BLaER1 (cell line): Measurements from ENCODE around the gene POLR3C.
"Not testable (repeated sequence)": the region's sequence is repeated elsewhere in the genome, so short reads cannot be mapped to it uniquely, and the experiment has no call there.

Experiments
- H3K27ac ChIP-seq: shearing (Covaris generic); formaldehyde crosslinking; 2 replicates; pipeline ENCODE4 v1.8.1; 2022
- H3K27me3 ChIP-seq: shearing (Covaris generic); formaldehyde crosslinking; 2 replicates; pipeline ENCODE4 v1.8.1; 2022
- H3K36me3 ChIP-seq: shearing (Covaris generic); formaldehyde crosslinking; 2 replicates; pipeline ENCODE4 v1.8.1; 2022
- H3K4me1 ChIP-seq: shearing (Covaris generic); formaldehyde crosslinking; 2 replicates; pipeline ENCODE4 v1.8.1; 2022
- H3K4me2 ChIP-seq: shearing (Covaris generic); formaldehyde crosslinking; 2 replicates; pipeline ENCODE4 v1.8.1; 2022
- H3K4me3 ChIP-seq: shearing (Covaris generic); formaldehyde crosslinking; 2 replicates; pipeline ENCODE4 v1.8.1; 2022
- H3K9ac ChIP-seq: shearing (Covaris generic); formaldehyde crosslinking; 2 replicates; pipeline ENCODE4 v1.8.1; 2022
- H3K9me3 ChIP-seq: shearing (Covaris generic); formaldehyde crosslinking; 2 replicates; pipeline ENCODE4 v1.8.1; 2022
- H4K20me1 ChIP-seq: shearing (Covaris generic); formaldehyde crosslinking; 2 replicates; pipeline ENCODE4 v1.8.1; 2022
- Cebpa-rat ChIP-seq: shearing (Covaris generic); IDR thresholded peaks from 2 replicates; pipeline ENCODE4 v1.8.1; 2022

The POLR3C gene

DNA sequence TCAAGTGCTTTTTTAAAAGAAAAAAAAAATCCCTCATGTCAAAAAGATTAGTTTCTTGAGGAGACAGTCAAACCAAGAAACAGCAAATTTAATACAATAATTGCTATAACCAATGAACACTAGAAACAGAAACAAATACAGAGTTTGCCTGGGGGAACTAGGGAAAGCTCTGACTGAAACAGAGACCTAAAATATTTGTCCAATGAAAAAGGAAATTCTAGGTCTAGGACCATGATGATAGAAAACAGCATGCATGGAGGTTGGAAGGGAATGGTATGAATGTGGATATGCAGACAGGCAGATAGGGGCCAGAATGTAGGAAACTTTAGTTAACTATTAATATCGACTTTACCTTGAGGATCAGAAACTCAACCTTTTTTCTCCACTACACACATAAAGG lies 31.5 kb upstream of the POLR3C start:
- Histone ChIP-seq H3K4me2 (no peak overlapping the region), H3K27me3 (no peaks in the 10 kb centered on the region), H3K9ac (no peak overlapping the region), H3K36me3 (peaks cover 79% of the 10 kb centered on the region), H3K4me1 (no peaks in the 10 kb centered on the region), H3K4me3 (no peak overlapping the region), H3K27ac (no peak overlapping the region), H4K20me1 (peaks cover 17% of the 10 kb centered on the region; the same call in 1 of the 2 replicates), H3K9me3 (peaks cover 33% of the 10 kb centered on the region)
- TF ChIP-seq Cebpa-rat = no peak

DNA sequence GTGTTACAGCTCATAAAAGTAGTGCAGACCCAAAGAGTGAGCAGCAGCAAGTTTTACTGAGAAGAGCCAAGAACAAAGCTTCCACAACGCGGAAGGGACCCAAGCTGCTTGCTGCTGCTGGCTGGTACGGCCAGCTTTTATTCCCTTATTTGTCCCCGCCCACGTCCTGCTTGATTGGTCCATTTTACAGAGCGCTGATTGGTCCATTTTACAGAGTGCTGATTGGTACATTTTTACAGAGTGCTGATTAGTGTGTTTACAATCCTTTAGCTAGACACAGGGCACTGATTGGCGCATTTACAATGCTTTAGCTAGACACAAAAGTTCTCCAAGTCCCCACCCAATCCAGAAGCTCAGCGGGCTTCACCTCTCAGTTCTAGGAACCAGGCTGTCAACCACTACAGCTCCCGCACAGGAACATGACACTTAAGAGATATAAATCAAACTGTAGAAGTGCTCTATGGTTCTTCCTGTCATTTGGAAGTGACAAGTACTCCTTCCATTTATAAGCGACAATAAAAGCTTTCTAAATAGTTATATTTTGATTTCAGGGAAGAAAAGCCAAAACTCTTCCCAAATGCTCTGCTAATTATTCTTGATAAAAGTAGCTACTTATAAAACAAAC lies 28.6 kb upstream of the POLR3C start:
- no peak overlapping the region for H3K4me3 ChIP-seq
- H3K4me1 ChIP-seq = no peaks in the 10 kb centered on the region
- H3K9ac ChIP-seq = no peak overlapping the region
- H4K20me1 ChIP-seq = peaks cover 13% of the 10 kb centered on the region; the same call in 1 of the 2 replicates
- peaks cover 56% of the 10 kb centered on the region for H3K9me3 ChIP-seq
- H3K27me3 ChIP-seq = no peaks in the 10 kb centered on the region
- no peak overlapping the region for H3K27ac ChIP-seq
- no peak for TF ChIP-seq Cebpa-rat
- peaks cover 69% of the 10 kb centered on the region for H3K36me3 ChIP-seq
- no peak overlapping the region for H3K4me2 ChIP-seq

DNA sequence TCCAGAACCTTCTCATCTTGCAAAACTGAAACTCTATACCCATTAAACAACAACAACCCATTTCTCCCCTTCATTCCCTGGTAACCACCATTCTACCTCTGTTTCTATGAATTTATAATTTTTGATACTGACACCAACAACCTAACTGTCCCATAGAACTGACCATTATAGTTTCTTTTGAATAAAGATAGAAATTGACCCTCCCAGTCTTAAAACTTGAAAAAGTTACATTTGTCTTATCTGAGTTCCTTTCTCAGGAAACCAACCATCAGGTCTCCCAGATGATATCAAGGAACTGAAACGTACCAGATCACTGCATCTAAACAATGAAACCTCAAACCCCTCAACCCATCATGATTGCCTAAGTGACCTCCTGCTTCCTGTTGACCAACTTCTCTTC lies 27.2 kb upstream of the POLR3C start:
- TF ChIP-seq Cebpa-rat = no peak
- peaks cover 56% of the 10 kb centered on the region for H3K9me3 ChIP-seq
- H3K4me3 ChIP-seq = peak overlapping the region; percentile 7; the same call in 1 of the 2 replicates
- H3K36me3 ChIP-seq = peaks cover 68% of the 10 kb centered on the region
- peaks cover 27% of the 10 kb centered on the region; the same call in 1 of the 2 replicates for H4K20me1 ChIP-seq
- no peak overlapping the region for H3K27ac ChIP-seq
- H3K9ac ChIP-seq = no peak overlapping the region
- no peak overlapping the region for H3K4me2 ChIP-seq
- no peaks in the 10 kb centered on the region for H3K4me1 ChIP-seq
- no peaks in the 10 kb centered on the region for H3K27me3 ChIP-seq

DNA sequence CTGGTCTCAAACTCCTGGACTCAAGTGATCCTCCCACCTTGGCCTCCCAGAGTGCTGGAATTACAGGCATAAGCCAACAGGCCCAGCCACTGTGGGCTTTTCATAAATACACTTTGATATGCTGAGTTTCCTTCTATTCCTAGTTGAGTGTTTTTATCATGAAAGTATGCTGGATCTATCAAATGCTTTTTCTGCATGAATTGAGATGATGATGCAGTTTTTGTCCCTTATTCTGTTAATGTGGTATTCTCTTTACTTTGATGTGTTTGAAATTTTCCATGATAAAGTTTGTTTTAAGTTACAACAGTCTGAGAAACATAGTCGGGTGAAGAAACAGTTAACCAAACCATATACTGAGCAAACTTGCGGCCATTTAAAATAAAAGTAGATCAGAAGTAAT lies 24.2 kb upstream of the POLR3C start:
- no peak for TF ChIP-seq Cebpa-rat
- peaks cover 50% of the 10 kb centered on the region for H3K9me3 ChIP-seq
- H3K36me3 ChIP-seq = peaks cover 38% of the 10 kb centered on the region
- H4K20me1 ChIP-seq = peaks cover 45% of the 10 kb centered on the region
- no peak overlapping the region for H3K27ac ChIP-seq
- no peaks in the 10 kb centered on the region for H3K4me1 ChIP-seq
- H3K27me3 ChIP-seq = no peaks in the 10 kb centered on the region
- H3K4me2 ChIP-seq = no peak overlapping the region
- no peak overlapping the region for H3K9ac ChIP-seq
- H3K4me3 ChIP-seq = no peak overlapping the region

DNA sequence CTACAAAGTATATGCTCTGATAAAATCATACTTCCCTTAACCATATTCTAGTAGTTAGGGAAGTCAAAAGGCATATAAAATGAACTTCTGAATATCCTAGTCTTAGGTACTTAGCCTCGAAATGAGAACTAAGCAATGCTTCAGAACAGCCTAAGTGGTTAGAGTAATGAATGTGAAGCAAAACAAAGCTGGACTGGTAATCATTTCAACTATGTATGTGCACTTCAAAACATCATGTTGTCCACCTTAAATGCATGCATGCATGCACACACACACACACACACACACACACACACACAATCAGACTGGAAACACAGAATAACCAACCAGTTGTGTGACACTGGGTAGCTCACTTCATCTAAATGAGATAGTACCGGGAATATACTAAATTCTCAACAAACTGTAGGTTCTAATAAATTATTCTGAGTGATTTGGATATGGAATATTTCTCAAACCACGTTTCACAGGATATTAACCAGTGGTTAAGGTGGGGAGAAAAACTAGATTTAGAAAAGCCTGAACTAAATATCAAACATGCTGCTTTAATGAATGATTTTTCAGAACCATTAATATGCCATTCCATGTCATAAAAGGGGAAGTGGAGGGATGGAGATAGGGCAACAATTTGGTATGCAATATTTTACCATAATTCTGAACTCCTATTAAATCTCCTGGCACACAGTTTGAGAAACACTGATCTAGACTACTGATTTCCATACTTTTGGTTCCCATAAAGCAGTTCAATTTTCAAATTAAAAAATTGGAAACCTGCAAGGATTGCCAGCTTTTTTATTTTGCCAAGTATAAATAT lies 19.6 kb upstream of the POLR3C start:
- Histone ChIP-seq H4K20me1 (peaks cover 88% of the 10 kb centered on the region), H3K9ac (no peak overlapping the region), H3K27me3 (no peaks in the 10 kb centered on the region)

DNA sequence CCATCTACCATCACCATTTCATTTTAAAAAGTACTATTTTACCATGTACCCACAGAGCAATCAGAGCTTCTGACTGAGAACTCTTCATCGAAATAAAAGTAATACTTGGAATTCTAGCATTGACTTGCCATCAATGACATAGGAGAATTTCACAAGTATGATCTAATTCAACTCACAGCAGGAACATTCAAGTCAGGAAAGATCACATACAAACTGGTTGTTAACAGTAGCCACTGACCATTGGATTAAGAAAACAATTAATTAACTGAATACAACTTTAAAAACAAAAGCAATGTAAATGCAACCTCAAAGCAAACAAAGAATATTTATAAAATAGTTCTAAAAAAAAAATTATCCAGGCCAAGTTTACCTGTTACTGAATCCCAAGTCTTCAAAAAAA lies 18.9 kb upstream of the POLR3C start:
- TF ChIP-seq Cebpa-rat = no peak
- H3K4me2 ChIP-seq = no peak overlapping the region
- H3K4me1 ChIP-seq = peaks cover 12% of the 10 kb centered on the region; the same call in 1 of the 2 replicates
- H4K20me1 ChIP-seq = peaks cover 88% of the 10 kb centered on the region
- no peaks in the 10 kb centered on the region for H3K9me3 ChIP-seq
- H3K27me3 ChIP-seq = no peaks in the 10 kb centered on the region
- H3K4me3 ChIP-seq = no peak overlapping the region
- no peak overlapping the region for H3K27ac ChIP-seq
- H3K36me3 ChIP-seq = peaks cover 13% of the 10 kb centered on the region
- no peak overlapping the region for H3K9ac ChIP-seq

More for the DNA sequence above, 19.6 kb upstream of the POLR3C start:
- H3K4me3 ChIP-seq = no peak overlapping the region
- H3K36me3 ChIP-seq = peaks cover 13% of the 10 kb centered on the region
- H3K27ac ChIP-seq = no peak overlapping the region
- TF ChIP-seq Cebpa-rat = no peak
- H3K4me1 ChIP-seq = peaks cover 12% of the 10 kb centered on the region; the same call in 1 of the 2 replicates
- 0 out of 2 replicates have a peak, but pooled peaks cover 4% of the 10 kb centered on the region for H3K9me3 ChIP-seq
- no peak overlapping the region for H3K4me2 ChIP-seq

DNA sequence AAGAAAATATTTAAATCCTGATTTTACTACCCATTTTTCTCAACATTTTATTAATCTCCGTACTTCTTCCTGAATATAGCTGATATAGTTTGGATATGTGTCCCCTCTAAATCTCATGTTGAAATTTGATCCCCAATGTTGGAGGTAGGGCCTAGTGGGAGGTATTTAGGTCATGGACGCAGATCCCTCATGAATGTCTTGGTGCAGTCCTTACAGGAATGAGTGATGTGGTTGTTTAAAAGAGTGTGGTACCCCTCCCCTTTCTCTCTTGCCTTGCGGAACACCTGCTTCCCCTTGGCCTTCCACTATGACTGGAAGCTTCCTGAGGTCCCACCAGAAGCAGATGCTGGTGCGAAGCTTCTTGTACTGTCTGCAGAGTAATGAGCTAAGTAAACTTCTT lies 17.6 kb upstream of the POLR3C start:
- Histone ChIP-seq H3K9ac (no peak overlapping the region), H3K4me2 (no peak overlapping the region), H3K9me3 (no peaks in the 10 kb centered on the region), H3K4me1 (peaks cover 12% of the 10 kb centered on the region; the same call in 1 of the 2 replicates), H3K27ac (no peak overlapping the region), H3K4me3 (no peak overlapping the region), H4K20me1 (peaks cover 77% of the 10 kb centered on the region), H3K27me3 (no peaks in the 10 kb centered on the region), H3K36me3 (peaks cover 7% of the 10 kb centered on the region)
- TF ChIP-seq Cebpa-rat = no peak

DNA sequence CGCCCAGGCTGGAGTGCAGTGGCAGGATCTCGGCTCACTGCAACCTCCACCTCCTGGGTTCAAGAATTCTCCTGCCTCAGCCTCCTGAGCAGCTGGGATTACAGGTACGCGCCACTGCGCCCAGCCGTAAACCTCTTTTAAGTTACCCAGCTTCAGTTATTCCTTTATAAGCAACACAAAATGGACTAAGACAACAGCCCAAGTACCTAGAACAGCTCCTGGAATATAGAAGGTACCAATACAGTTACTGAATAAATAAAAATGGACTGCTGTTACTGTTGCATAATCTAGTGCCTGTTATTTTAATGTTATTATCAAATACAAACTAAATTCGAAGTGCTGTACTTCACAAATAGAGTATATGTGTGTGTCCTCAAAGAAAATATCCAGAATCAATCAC lies 17.2 kb upstream of the POLR3C start:
- Histone ChIP-seq H3K4me2 (no peak overlapping the region), H3K9ac (no peak overlapping the region), H3K27ac (no peak overlapping the region), H3K4me1 (peaks cover 12% of the 10 kb centered on the region; the same call in 1 of the 2 replicates), H3K9me3 (no peaks in the 10 kb centered on the region), H3K36me3 (peaks cover 7% of the 10 kb centered on the region), H3K27me3 (no peaks in the 10 kb centered on the region), H4K20me1 (peaks cover 72% of the 10 kb centered on the region), H3K4me3 (no peak overlapping the region)
- TF ChIP-seq Cebpa-rat = no peak

DNA sequence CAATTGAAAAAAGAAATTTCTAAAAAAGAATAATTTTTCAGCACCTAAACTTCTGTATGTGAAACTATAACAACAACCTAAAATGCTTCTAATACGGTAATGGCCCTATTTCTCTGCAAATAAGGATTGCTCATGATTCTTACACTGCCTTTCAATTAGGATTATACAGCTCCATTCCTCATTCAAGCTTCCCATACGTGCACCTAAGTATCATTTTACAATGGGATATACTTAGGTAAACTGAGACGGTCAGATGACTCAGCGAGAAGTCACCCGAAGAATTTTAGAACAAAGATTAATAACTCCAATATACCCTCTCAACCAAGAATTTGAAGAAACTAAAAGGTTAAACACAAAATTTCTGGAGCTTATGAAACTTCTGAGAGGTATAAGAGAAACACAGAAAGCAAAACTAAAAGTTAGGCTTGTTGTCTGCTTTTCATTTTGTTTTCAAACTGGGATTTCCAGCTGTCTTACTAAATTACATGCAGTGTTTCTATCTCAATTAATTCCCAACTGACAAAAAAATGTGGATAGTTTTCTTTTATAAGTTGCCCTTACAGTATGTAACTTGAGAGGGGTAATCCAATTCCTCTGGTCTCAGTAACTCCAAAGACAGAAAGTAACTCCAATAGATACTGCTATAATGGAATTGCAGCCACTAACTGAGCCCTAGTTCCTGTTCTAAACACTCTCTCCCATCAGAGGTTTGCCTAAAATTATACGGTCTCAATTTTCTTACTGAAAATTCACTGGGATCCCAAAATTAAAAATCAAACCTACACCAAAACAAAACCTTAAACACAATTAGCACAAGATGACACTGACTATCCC lies 10.8 kb upstream of the POLR3C start:
- not testable (repeated sequence) for H3K9ac ChIP-seq, H3K27ac ChIP-seq, H3K4me2 ChIP-seq, H3K36me3 ChIP-seq, H3K4me3 ChIP-seq, H3K9me3 ChIP-seq, H3K4me1 ChIP-seq, H3K27me3 ChIP-seq
- H4K20me1 ChIP-seq = peaks cover 11% of the 10 kb centered on the region

DNA sequence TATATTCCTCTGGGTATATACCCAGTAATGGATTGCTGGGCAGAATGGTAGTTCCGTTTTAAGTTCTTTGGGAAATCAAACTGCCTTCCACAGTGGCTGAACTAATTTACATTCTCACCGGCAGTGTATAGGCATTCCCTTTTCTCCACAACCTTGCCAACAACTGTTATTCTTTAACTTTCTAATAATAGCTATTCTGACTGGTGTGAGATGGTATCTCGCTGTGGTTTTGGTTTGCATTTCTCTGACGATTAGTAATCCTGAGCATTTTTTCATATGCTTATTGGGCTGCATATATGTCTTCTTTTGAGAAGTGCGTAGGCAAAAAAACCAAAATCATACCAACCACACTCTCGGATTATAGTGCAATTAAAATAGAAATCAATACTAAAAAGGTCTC lies 5.9 kb upstream of the POLR3C start:
- not testable (repeated sequence) for H3K27ac ChIP-seq, H3K36me3 ChIP-seq, H3K4me1 ChIP-seq, H3K4me3 ChIP-seq, H4K20me1 ChIP-seq, H3K9ac ChIP-seq, H3K27me3 ChIP-seq, H3K9me3 ChIP-seq, H3K4me2 ChIP-seq

DNA sequence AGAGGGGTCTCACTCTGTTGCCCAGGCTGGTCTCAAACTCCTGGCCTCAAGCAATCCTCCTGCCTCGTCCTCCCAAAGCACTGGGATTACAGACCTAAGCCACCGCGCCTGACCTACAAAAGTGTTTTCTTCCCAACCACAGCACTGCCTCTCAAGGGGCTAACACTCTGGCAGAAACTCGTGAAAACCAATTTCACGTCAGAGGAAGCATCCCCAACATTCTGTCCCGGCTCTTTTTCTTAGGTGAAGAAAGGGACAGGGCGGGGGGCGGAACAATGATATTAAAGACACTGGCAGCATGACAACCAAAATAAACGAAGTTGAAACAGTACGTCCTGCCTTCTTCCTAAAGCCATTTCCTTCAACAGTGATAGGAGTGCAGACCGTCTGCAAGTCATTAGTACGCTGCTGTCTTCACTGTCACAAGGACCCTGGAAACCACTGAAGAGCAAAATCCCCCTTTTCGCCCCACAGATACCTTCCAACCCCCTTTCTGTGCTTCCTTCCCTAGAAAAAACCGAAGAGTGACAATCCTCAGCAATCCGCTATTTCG lies 1.1 kb upstream of the POLR3C start:
- not testable (repeated sequence) for H3K27ac ChIP-seq, H3K27me3 ChIP-seq, H3K4me3 ChIP-seq, H3K9me3 ChIP-seq, H3K4me2 ChIP-seq, H3K9ac ChIP-seq
- Histone ChIP-seq H4K20me1 (peaks cover 15% of the 10 kb centered on the region), H3K36me3 (peaks cover 29% of the 10 kb centered on the region), H3K4me1 (peaks cover 14% of the 10 kb centered on the region)
